GM19395 (cell line): ENCODE results near the gene SNAI1.

Experiments
- ATAC-seq: cut with Tn5 transposase; IDR thresholded peaks from one replicate; pipeline ENCODE4 v1.9.1; 2021; ENCODE audit warnings: mild to moderate bottlenecking, moderate library complexity; ENCODE audit not compliant: unreplicated experiment

Gene SNAI1

GRCh38 chr20:50032955-50033666 lies 50.3 kb downstream of the SNAI1 start:
- ATAC-seq: no peak

DNA sequence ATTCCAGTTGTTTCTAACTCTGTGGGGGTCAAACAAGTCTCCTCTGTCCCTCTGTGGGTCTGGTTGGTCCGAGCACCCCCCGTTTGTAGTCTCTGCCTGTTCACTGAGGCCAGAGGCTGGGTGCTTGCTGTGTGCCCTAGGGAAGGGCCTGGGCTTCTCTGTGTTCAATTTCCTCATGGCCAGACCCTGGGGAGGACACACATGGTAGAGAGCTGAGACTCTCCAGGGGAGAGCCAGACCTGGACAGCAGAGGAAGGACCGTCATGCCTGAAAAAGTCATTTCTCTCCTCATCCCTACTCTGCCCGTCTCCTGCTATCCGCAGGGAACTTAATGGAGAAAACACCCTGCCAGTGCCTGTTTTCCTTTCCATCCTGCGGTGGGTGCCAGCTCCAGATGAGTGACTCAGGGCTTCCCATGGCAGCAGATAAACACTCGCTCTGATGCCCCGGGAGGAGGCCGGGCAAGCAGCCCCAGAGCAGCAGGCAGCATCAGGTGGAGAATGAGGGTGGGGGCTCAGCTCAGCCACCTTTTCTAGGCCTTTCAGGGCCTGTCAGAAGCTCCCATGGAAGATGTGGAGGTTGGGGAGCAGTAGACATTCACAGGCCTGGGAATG lies 51.9 kb downstream of the SNAI1 start:
- ATAC-seq: no peak

GRCh38 chr20:50036703-50037102 lies 53.9 kb downstream of the SNAI1 start:
- ATAC-seq: no peak

GRCh38 chr20:50037123-50037522 lies 54.3 kb downstream of the SNAI1 start:
- ATAC-seq: no peak

DNA sequence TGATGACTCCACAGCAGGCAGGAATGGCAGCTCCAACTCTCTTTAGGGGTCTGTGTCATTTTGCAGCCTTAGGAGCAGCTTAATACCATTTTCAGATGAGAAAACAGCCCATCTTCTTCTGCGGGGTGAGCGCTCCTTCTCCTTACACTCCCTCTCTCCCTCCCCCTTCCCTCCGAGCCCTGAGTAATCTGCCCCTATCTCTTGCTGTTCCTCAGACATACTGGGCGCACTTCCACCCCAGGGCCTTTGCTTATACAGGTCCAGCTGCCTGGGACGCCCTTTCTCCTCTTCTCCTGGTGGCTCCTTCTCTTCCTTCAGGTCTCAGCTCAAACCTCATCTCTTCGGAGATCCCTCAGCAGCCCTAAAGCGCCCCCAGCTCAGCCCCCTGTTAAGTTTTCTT lies 54.8 kb downstream of the SNAI1 start:
- no peak for ATAC-seq

GRCh38 chr20:50038169-50038568 lies 55.4 kb downstream of the SNAI1 start:
- no peak for ATAC-seq
